ENCODE data around the gene TM7SF2.
A peak's percentile ranks its signal among the peaks of the same experiment; 100 is the strongest.

Gene TM7SF2

GRCh38 chr11:65111744-65112545 lies at the start of gene TM7SF2:
TSS of gene TM7SF2 (plus strand) at chr11:65111872. CDS start at chr11:65112016, 144 bp downstream.
- DNase-seq, result peak; percentile 90

- no peak for DNase-seq
Measured at GRCh38 chr11:65063532-65063931, 48.1 kb upstream of the TM7SF2 start.

GRCh38 chr11:65064847-65065240 lies 46.8 kb upstream of the TM7SF2 start:
- no peak for DNase-seq

GRCh38 chr11:65065851-65066250 lies 45.8 kb upstream of the TM7SF2 start:
- DNase-seq, result no peak

- DNase-seq, result no peak
Measured at GRCh38 chr11:65066315-65066714, 45.4 kb upstream of the TM7SF2 start.

- no peak for DNase-seq
Measured at GRCh38 chr11:65066805-65067291, 44.8 kb upstream of the TM7SF2 start.

GRCh38 chr11:65067446-65067845 lies 44.2 kb upstream of the TM7SF2 start:
- no peak for DNase-seq

- DNase-seq, result no peak
Measured at GRCh38 chr11:65069217-65069616, 42.5 kb upstream of the TM7SF2 start.

GRCh38 chr11:65071907-65072630 lies 39.6 kb upstream of the TM7SF2 start:
- no peak for DNase-seq

- no peak for DNase-seq
Measured at GRCh38 chr11:65072631-65072966, 39.1 kb upstream of the TM7SF2 start.

- DNase-seq, result no peak
Measured at GRCh38 chr11:65077451-65077850, 34.2 kb upstream of the TM7SF2 start.

GRCh38 chr11:65078151-65078550 lies 33.5 kb upstream of the TM7SF2 start:
- no peak for DNase-seq

- peak; percentile 17 for DNase-seq
Measured at GRCh38 chr11:65078786-65079342, 32.8 kb upstream of the TM7SF2 start.

GRCh38 chr11:65083134-65083833 lies 28.4 kb upstream of the TM7SF2 start:
- no peak for DNase-seq

- peak; percentile 97 for DNase-seq
Measured at GRCh38 chr11:65083834-65084597, 27.7 kb upstream of the TM7SF2 start, which contains the start of the genes CDCA5 and ZFPL1. TSS of gene CDCA5 (minus strand) at chr11:65084040. CDS start at chr11:65083978, 62 bp downstream. TSS of gene ZFPL1 (plus strand) at chr11:65084222. CDS start at chr11:65084699, 477 bp downstream.

- no peak for DNase-seq
Measured at GRCh38 chr11:65084598-65085375, 26.9 kb upstream of the TM7SF2 start.

- DNase-seq, result no peak
Measured at GRCh38 chr11:65085446-65085845, 26.2 kb upstream of the TM7SF2 start.

- no peak for DNase-seq
Measured at GRCh38 chr11:65086809-65087208, 24.9 kb upstream of the TM7SF2 start.

GRCh38 chr11:65087216-65087615 lies 24.5 kb upstream of the TM7SF2 start:
- no peak for DNase-seq

- no peak for DNase-seq
Measured at GRCh38 chr11:65087827-65088226, 23.8 kb upstream of the TM7SF2 start.

- no peak for DNase-seq
Measured at GRCh38 chr11:65089621-65090020, 22.1 kb upstream of the TM7SF2 start.
